Fibroblast of lung (primary cell): ENCODE results near the gene CDKL5. TPM values are rescaled to one million over a fixed set of nuclear protein-coding genes. Genes with fewer than 3 reads are reported as not detected.

ENCODE experiments used
- DNase-seq, 2 donors: peaks; one replicate each; pipeline versions ENCODE4 v3.0.0 to v3.0.0-alpha.2; 2010; ENCODE audit warnings: low read depth in 2 of 2
- H2AFZ ChIP-seq: 2 replicates; pipeline ENCODE4 v1.5.1; 2012; ENCODE audit warnings: low read length, control low read depth, inconsistent platforms
- H3K27ac ChIP-seq: 2 replicates; pipeline ENCODE4 v1.5.1; 2011; ENCODE audit warnings: low read length, control low read depth; ENCODE audit not compliant: insufficient read depth
- H3K27me3 ChIP-seq: 2 replicates; pipeline ENCODE4 v1.5.1; 2011; ENCODE audit warnings: mild to moderate bottlenecking, low read length; ENCODE audit not compliant: control insufficient read depth, insufficient read depth
- H3K36me3 ChIP-seq: 2 replicates; pipeline ENCODE4 v1.5.1; 2011; ENCODE audit warnings: low read length; ENCODE audit not compliant: control insufficient read depth, insufficient read depth
- H3K4me1 ChIP-seq: 2 replicates; pipeline ENCODE4 v1.5.1; 2011; ENCODE audit warnings: low read length; ENCODE audit not compliant: control insufficient read depth, insufficient read depth; ENCODE audit errors: extremely low read depth
- H3K4me2 ChIP-seq: 2 replicates; pipeline ENCODE4 v1.5.1; 2011; ENCODE audit warnings: low read length, control low read depth; ENCODE audit not compliant: insufficient read depth; ENCODE audit errors: extremely low read depth
- H3K4me3 ChIP-seq, 4 experiments: fragments of 200-600 bp in 1 of 4; sonication (generic) in 1 of 4; replicated peaks in 1 of 4; 2 replicates each; pipeline ENCODE4 v1.5.1; 2011 to 2016; ENCODE audit warnings: low read length in 4 of 4, low read depth in 3 of 4, mild to moderate bottlenecking in 3 of 4, control low read depth in 2 of 4, inconsistent platforms in 1 of 4, mixed read lengths in 1 of 4; ENCODE audit not compliant: insufficient read depth in 1 of 4; ENCODE audit errors: control extremely low read depth in 1 of 4
- H3K79me2 ChIP-seq: 2 replicates; pipeline ENCODE4 v1.5.1; 2012; ENCODE audit warnings: mild to moderate bottlenecking, low read length, inconsistent platforms; ENCODE audit not compliant: control insufficient read depth, insufficient read depth
- H3K9ac ChIP-seq: 2 replicates; pipeline ENCODE4 v1.5.1; 2011; ENCODE audit warnings: mild to moderate bottlenecking, low read length, control low read depth; ENCODE audit not compliant: insufficient read depth
- H3K9me3 ChIP-seq: 2 replicates; pipeline ENCODE4 v1.5.1; 2012; ENCODE audit warnings: low read depth, low read length; ENCODE audit not compliant: control insufficient read depth, insufficient read depth
- H4K20me1 ChIP-seq: 2 replicates; pipeline ENCODE4 v1.5.1; 2011; ENCODE audit warnings: low read length; ENCODE audit not compliant: control insufficient read depth, insufficient read depth; ENCODE audit errors: extremely low read depth
- CTCF ChIP-seq, 2 donors: IDR thresholded peaks in 1 of 2; conservative IDR thresholded peaks in 1 of 2; 1 replicate in 1 of 2; 2 replicates in 1 of 2; pipeline ENCODE4 v1.5.1; 2011 to 2012; ENCODE audit warnings: low read length in 2 of 2, control low read depth in 1 of 2, inconsistent platforms in 1 of 2, low read depth in 1 of 2, mild to moderate bottlenecking in 1 of 2
- EZH2 ChIP-seq: IDR thresholded peaks from 2 replicates; pipeline ENCODE4 v1.5.1; 2012; ENCODE audit warnings: low read length, control low read depth, mild to moderate bottlenecking; ENCODE audit errors: missing control alignments
- polyA plus RNA-seq, 2 donors: library from polyadenylated mRNA; depleted of rRNA in 1 of 2; stranded (reverse) in 1 of 2; unstranded in 1 of 2; fragments of >200 nt; gene quantifications; 2 replicates each; pipeline ENCODE4 v1.2.1, GENCODE V29; 2011 to 2012; ENCODE audit warnings: missing spikeins in 1 of 2
- total RNA-seq: library from RNA; depleted of rRNA; stranded (reverse); fragments of >200 nt; gene quantifications from 2 replicates; pipeline ENCODE4 v1.2.1, GENCODE V29; 2014

Gene CDKL5
- total and polyA plus RNA-seq, 2 donors (not counting 1 experiment from before 2014, with no cell fraction given) = 5.0 to 6.6 TPM

- H2AFZ ChIP-seq = no peak overlapping the region
- no peaks in the 10 kb centered on the region for H3K79me2 ChIP-seq
- DNase-seq = peak; percentile 71 to 85
- peaks cover 2% of the 10 kb centered on the region for H3K4me1 ChIP-seq
- no peaks in the 10 kb centered on the region for H3K27me3 ChIP-seq
- H4K20me1 ChIP-seq = no peaks in the 10 kb centered on the region
- H3K9ac ChIP-seq = no peak overlapping the region
- no peak overlapping the region for H3K4me2 ChIP-seq
- no peaks in the 10 kb centered on the region for H3K9me3 ChIP-seq
- H3K4me3 ChIP-seq = no peak overlapping the region
- H3K27ac ChIP-seq = no peak overlapping the region
- no peaks in the 10 kb centered on the region for H3K36me3 ChIP-seq
- TF ChIP-seq CTCF (conservative IDR thresholded peaks at IDR 0.05 in 1 of 2, IDR thresholded peaks at IDR 0.05 in 1 of 2; ENCODE audit: low read depth in 1 of 2, low read length in 2 of 2) = no peak
- no peak for TF ChIP-seq EZH2
Measured at GRCh38 chrX:18574591-18574990, 149.2 kb downstream of the CDKL5 start.

DNA sequence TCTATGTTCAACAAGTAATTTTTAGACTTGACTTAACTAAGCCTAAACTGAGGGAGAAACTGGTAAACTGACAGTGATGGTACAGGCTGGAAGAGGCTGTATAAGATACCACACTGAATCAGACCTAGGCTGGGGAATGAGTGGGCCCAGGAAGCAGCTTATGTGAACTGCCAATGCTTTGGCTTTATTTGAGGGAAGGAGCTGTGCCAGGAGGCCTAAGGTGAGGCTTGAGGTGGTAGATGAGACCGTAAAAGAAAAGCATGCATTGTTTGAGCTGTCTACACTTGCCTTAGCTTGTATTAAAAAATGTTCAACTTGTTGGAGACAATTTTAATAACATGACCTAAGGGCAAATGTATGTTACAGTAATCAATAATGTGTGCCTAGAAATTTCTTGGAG, 150.3 kb downstream of the CDKL5 start:
- no peaks in the 10 kb centered on the region for H3K27me3 ChIP-seq
- no peak overlapping the region for H3K9ac ChIP-seq
- H3K79me2 ChIP-seq = no peaks in the 10 kb centered on the region
- H3K4me3 ChIP-seq = no peak overlapping the region
- no peaks in the 10 kb centered on the region for H4K20me1 ChIP-seq
- H3K9me3 ChIP-seq = no peaks in the 10 kb centered on the region
- H3K4me2 ChIP-seq = no peak overlapping the region
- H3K4me1 ChIP-seq = peaks cover 2% of the 10 kb centered on the region
- H3K27ac ChIP-seq = no peak overlapping the region
- TF ChIP-seq EZH2 = no peak
- TF ChIP-seq CTCF (conservative IDR thresholded peaks at IDR 0.05 in 1 of 2, IDR thresholded peaks at IDR 0.05 in 1 of 2; ENCODE audit: low read depth in 1 of 2, low read length in 2 of 2) = no peak
- no peaks in the 10 kb centered on the region for H3K36me3 ChIP-seq
- no peak for DNase-seq
- H2AFZ ChIP-seq = no peak overlapping the region

- Histone ChIP-seq H3K9ac (no peak overlapping the region), H3K4me1 (peaks cover 2% of the 10 kb centered on the region), H3K27ac (no peak overlapping the region), H3K9me3 (no peaks in the 10 kb centered on the region), H3K4me3 (no peak overlapping the region), H3K79me2 (no peaks in the 10 kb centered on the region), H4K20me1 (no peaks in the 10 kb centered on the region), H2AFZ (no peak overlapping the region), H3K4me2 (no peak overlapping the region), H3K27me3 (no peaks in the 10 kb centered on the region), H3K36me3 (no peaks in the 10 kb centered on the region)
- DNase-seq = no peak
- TF ChIP-seq CTCF (conservative IDR thresholded peaks at IDR 0.05 in 1 of 2, IDR thresholded peaks at IDR 0.05 in 1 of 2; ENCODE audit: low read depth in 1 of 2, low read length in 2 of 2) (no peak), EZH2 (no peak)
Measured at GRCh38 chrX:18577400-18577799, 152.0 kb downstream of the CDKL5 start.
